22Rv1 (cell line): ENCODE measurements around the gene RTN4.

ENCODE experiments used
- H3K27ac ChIP-seq: fragments of 450-650 bp; 2 replicates; pipeline ENCODE4 v1.5.1; 2017
- CTCF ChIP-seq: fragments of 450-650 bp; IDR thresholded peaks from 2 replicates; pipeline ENCODE4 v1.5.1; 2017; ENCODE audit warnings: mild to moderate bottlenecking
- ZFX ChIP-seq: fragments of 450-650 bp; IDR thresholded peaks from 2 replicates; pipeline ENCODE4 v1.6.1; 2017; ENCODE audit warnings: antibody characterized with exemption, borderline replicate concordance

Gene RTN4

GRCh38 chr2:54967269-54967668 lies 83.0 kb downstream of the RTN4 start:
- no peak overlapping the region for H3K27ac ChIP-seq
- TF ChIP-seq ZFX (no peak), CTCF (no peak)

GRCh38 chr2:54966837-54967236 lies 83.4 kb downstream of the RTN4 start:
- no peak for TF ChIP-seq CTCF
- no peak for TF ChIP-seq ZFX
- H3K27ac ChIP-seq = no peak overlapping the region

DNA sequence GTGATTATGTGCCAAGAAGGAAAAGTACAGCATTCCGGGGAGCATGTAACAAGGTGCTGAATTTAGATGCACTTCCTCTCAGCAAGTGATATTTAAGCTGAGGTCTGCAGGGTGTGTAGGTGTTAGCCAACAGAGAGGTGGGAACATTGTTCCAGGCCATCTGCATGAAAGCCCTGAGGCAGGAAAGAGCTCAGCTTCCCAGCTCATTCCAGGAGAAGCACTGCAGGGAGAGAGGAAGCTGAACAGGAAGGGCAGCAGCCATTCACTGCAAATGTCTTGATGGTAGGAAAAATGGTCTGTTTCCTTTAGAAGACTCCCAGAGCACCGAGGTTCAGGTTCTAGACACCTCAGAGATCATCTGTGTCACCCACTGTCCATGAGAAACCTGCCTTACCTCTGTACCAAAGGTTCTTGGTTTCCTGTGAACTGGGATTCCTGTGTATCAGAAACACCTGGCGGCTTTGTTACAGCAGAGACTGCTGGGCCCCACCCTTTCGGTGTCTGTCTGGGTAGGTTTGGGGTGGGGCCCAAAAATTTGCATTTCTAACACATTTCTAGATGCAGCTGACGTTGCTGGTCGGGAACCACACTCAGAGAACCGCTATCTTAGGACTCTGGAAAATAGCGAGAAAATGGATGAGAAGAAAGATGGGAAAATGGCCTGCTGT lies 84.0 kb downstream of the RTN4 start:
- H3K27ac ChIP-seq = no peak overlapping the region
- TF ChIP-seq ZFX (no peak), CTCF (no peak)

GRCh38 chr2:54965425-54965824 lies 84.8 kb downstream of the RTN4 start:
- TF ChIP-seq ZFX = no peak
- no peak for TF ChIP-seq CTCF
- no peak overlapping the region for H3K27ac ChIP-seq

- H3K27ac ChIP-seq = no peak overlapping the region
Observed at GRCh38 chr2:54964816-54965215, 85.4 kb downstream of the RTN4 start.

DNA sequence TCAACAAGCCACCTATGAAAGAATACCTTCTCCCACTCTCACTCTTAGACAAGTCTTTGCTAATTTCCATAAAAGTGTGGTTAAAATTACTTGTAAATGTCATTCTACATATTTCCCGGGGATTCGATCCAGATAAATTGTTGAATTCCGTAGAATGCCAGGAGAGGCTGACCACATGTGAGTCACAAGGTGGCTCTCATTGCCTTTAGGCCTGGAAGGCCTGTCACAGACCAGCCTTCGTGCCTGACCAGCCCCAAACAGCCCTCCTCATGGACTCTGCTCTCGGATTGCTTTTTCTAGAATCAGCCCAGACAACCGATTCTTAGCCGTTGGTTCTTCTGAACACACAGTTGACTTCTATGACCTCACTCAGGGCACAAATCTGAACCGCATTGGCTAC lies 86.0 kb downstream of the RTN4 start:
- TF ChIP-seq ZFX (no peak), CTCF (no peak)
- no peak overlapping the region for H3K27ac ChIP-seq

More at GRCh38 chr2:54964816-54965215, 85.4 kb downstream of the RTN4 start:
- TF ChIP-seq CTCF (no peak), ZFX (no peak)

DNA sequence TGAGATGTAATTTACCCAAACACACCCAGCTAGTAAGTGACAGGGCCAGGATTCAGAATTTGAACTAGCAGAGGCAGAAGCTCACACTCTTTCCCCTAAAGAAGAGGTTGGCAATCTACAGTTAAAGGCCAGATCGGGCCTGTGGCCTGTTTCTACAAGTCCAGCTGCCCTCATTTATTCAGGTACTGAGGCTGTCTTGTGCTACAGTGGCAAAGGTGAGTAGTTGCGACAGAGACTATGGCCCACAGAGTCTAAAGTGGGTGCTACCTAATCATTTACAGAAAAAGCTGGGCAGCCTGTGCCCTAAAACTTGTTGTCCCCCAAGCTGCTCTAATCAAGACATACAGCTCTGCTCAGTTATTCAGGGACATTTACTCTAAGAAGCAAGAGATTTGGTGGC lies 86.8 kb downstream of the RTN4 start:
- TF ChIP-seq CTCF (no peak), ZFX (no peak)

More for the DNA sequence above, 86.8 kb downstream of the RTN4 start:
- no peak overlapping the region for H3K27ac ChIP-seq
